HepG2 (cell line): ENCODE measurements around the gene FBF1. TPM values are rescaled to one million over a fixed set of nuclear protein-coding genes. Genes with fewer than 3 reads are reported as not detected.
A peak's percentile ranks its signal among the peaks of the same experiment; 100 is the strongest.

Source experiments
- EHMT2 ChIP-seq: fragments of 200-600 bp; sonication (generic); IDR thresholded peaks from 2 replicates; pipeline ENCODE4 v1.7.0; 2017; ENCODE audit warnings: antibody characterized with exemption, low read depth, low read length, borderline replicate concordance
- GFI1 ChIP-seq: sonication (generic); formaldehyde crosslinking; IDR thresholded peaks from 2 replicates; pipeline ENCODE4 v1.5.0; 2020; ENCODE audit warnings: missing genetic modification reagents, mild to moderate bottlenecking, borderline replicate concordance
- HOXA7 ChIP-seq: sonication (generic); formaldehyde crosslinking; IDR thresholded peaks from 2 replicates; pipeline ENCODE4 v1.8.1; 2022; ENCODE audit warnings: mild to moderate bottlenecking, missing genetic modification reagents, moderate library complexity
- MIER2 ChIP-seq: IDR thresholded peaks from 2 replicates; pipeline ENCODE4 v1.6.1; 2016; ENCODE audit warnings: missing biosample characterization, missing genetic modification reagents
- NCOA5 ChIP-seq: sonication (generic); formaldehyde crosslinking; IDR thresholded peaks from 2 replicates; pipeline ENCODE4 v1.4.0; 2020; ENCODE audit warnings: missing genetic modification reagents
- NFKB2 ChIP-seq: sonication (generic); formaldehyde crosslinking; IDR thresholded peaks from 2 replicates; pipeline ENCODE4 v1.4.0; 2020; ENCODE audit warnings: missing genetic modification reagents, borderline replicate concordance
- PITX1 ChIP-seq: sonication (generic); formaldehyde crosslinking; IDR thresholded peaks from 2 replicates; pipeline ENCODE4 v1.5.1; 2020; ENCODE audit warnings: mild to moderate bottlenecking, missing genetic modification reagents
- RARG ChIP-seq: sonication (generic); formaldehyde crosslinking; IDR thresholded peaks from 2 replicates; pipeline ENCODE4 v1.4.0; 2020; ENCODE audit warnings: low read depth, mild to moderate bottlenecking, missing genetic modification reagents
- RXRB ChIP-seq: IDR thresholded peaks from 2 replicates; pipeline ENCODE4 v1.6.1; 2016; ENCODE audit warnings: borderline replicate concordance, missing genetic modification reagents, missing compliant biosample characterization
- SETDB1 ChIP-seq: sonication (generic); formaldehyde crosslinking; IDR thresholded peaks from 2 replicates; pipeline ENCODE4 v1.5.1; 2020; ENCODE audit warnings: missing genetic modification reagents, mild to moderate bottlenecking, borderline replicate concordance
- SRF ChIP-seq: IDR thresholded peaks from 2 replicates; pipeline ENCODE4 v1.6.1; 2011; ENCODE audit warnings: mild to moderate bottlenecking, low read depth, low read length, moderate library complexity
- ZBTB46 ChIP-seq: sonication (generic); formaldehyde crosslinking; IDR thresholded peaks from 2 replicates; pipeline ENCODE4 v1.4.0; 2020; ENCODE audit warnings: mild to moderate bottlenecking, missing genetic modification reagents, borderline replicate concordance
- ZFP62 ChIP-seq: sonication (generic); formaldehyde crosslinking; IDR thresholded peaks from 2 replicates; pipeline ENCODE4 v1.4.0; 2020; ENCODE audit warnings: missing genetic modification reagents
- ZNF234 ChIP-seq: sonication (generic); formaldehyde crosslinking; conservative IDR thresholded peaks from 2 replicates; pipeline ENCODE4 v1.5.1; 2020; ENCODE audit warnings: mild to moderate bottlenecking, missing genetic modification reagents
- ZNF235 ChIP-seq: sonication (generic); formaldehyde crosslinking; IDR thresholded peaks from 2 replicates; pipeline ENCODE4 v1.8.1; 2023; ENCODE audit warnings: mild to moderate bottlenecking, missing genetic modification reagents, borderline replicate concordance
- ZNF335 ChIP-seq: sonication (generic); formaldehyde crosslinking; IDR thresholded peaks from 2 replicates; pipeline ENCODE4 v1.4.0; 2020; ENCODE audit warnings: missing genetic modification reagents
- ZNF510 ChIP-seq: sonication (generic); formaldehyde crosslinking; IDR thresholded peaks from 2 replicates; pipeline ENCODE4 v1.4.0; 2020; ENCODE audit warnings: low read depth, mild to moderate bottlenecking, missing genetic modification reagents
- ZNF577 ChIP-seq: sonication (generic); formaldehyde crosslinking; IDR thresholded peaks from 2 replicates; pipeline ENCODE4 v1.4.0; 2020; ENCODE audit warnings: mild to moderate bottlenecking, low read depth, missing genetic modification reagents, borderline replicate concordance
- ZNF781 ChIP-seq: sonication (generic); formaldehyde crosslinking; IDR thresholded peaks from 2 replicates; pipeline ENCODE4 v1.5.1; 2020; ENCODE audit warnings: borderline replicate concordance, mild to moderate bottlenecking, missing genetic modification reagents; ENCODE audit errors: not compliant biosample characterization
- ZNF839 ChIP-seq: sonication (generic); formaldehyde crosslinking; IDR thresholded peaks from 2 replicates; pipeline ENCODE4 v1.4.0; 2020; ENCODE audit warnings: missing genetic modification reagents, mild to moderate bottlenecking, borderline replicate concordance
- ZNF891 ChIP-seq: sonication (generic); formaldehyde crosslinking; IDR thresholded peaks from 2 replicates; pipeline ENCODE4 v1.5.0; 2020; ENCODE audit warnings: mild to moderate bottlenecking, missing genetic modification reagents
- polyA plus RNA-seq, 8 experiments: library from polyadenylated mRNA; depleted of rRNA in 3 of 8; stranded (reverse) in 7 of 8; unstranded in 1 of 8; fragments of >200 nt; fragmentation: Illumina TruSeq in 4 of 8; extraction: Trizol in 4 of 8; gene quantifications; 2 replicates each; pipeline versions ENCODE4 v1.2.1 to v1.2.3, GENCODE V29; 2011 to 2016; ENCODE audit warnings: low read depth in 4 of 8, missing spikeins in 1 of 8, mixed read lengths in 1 of 8; ENCODE audit not compliant: insufficient read depth in 1 of 8
- total RNA-seq, 5 experiments: library from RNA; depleted of rRNA; stranded (reverse); fragments of >200 nt; fragmentation: Illumina TruSeq; extraction: Trizol; gene quantifications; 2 replicates each; pipeline ENCODE4 v1.2.3, GENCODE V29; 2016; ENCODE audit warnings: low read depth in 1 of 5
- TF ChIP-seq, protein P1 (sequence below), 2 experiments: sonication (generic) in 1 of 2; formaldehyde crosslinking in 1 of 2; IDR thresholded peaks; 2 replicates each; pipeline versions ENCODE4 v1.4.0 to v1.6.1; 2018 to 2020; ENCODE audit warnings: missing genetic modification reagents in 2 of 2, borderline replicate concordance in 1 of 2, low read depth in 1 of 2, mild to moderate bottlenecking in 1 of 2, missing biosample characterization in 1 of 2
- TF ChIP-seq, protein P2 (sequence below): IDR thresholded peaks from 2 replicates; pipeline ENCODE4 v1.6.1; 2012; ENCODE audit warnings: low read depth, low read length, improper control_type of control experiment

The FBF1 gene
- total and polyA plus RNA-seq, 2 of the 13 experiments (the other 11 are each of a cell fraction or from before 2014, with no cell fraction given), result 2.4 to 8.1 TPM

DNA sequence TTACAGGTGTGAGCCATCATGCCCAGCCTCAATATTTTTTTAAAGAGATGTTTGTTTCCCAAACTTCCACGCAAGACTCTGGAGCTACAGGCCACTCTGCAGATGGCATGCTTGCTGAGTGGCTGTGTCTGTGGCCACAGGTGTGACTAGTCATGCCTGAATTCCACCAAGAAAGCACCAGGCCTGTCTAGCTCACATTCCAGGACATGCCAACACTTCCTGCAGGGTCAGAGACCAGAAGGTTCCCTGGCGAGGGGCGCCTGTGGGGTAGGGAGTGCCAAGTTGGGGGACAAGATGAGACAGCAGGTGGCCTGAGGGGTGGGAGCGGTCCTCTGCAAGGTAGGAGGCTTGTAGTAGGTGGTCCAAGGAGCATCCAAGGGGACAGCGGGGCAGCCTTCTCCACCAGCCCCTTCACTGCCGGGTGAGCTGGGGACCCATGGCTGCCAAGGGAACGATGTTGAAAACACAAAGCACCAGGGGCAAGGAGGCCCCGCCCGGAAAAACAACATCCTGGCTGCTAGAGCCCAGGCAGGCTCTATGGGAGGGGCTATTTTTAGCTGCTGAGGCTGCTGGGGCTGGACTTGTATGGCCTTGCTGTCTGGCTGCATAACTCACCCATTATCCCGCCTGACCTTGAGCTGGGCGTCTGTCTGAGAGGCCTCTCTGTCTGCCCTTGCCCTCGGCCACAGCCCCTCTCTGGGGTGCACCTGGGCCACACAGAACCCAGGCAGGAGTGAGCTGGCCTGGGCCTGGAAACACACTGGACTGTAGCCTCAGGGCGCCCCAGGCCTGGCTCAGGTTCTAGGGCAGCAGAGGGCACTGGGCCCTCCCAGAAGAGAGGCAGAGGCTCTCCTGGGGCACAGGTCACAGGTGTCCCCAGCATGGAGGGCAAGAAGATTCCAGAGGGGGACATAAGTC, 68.1 kb downstream of the FBF1 start (continued):
- TF ChIP-seq, protein P1, sequence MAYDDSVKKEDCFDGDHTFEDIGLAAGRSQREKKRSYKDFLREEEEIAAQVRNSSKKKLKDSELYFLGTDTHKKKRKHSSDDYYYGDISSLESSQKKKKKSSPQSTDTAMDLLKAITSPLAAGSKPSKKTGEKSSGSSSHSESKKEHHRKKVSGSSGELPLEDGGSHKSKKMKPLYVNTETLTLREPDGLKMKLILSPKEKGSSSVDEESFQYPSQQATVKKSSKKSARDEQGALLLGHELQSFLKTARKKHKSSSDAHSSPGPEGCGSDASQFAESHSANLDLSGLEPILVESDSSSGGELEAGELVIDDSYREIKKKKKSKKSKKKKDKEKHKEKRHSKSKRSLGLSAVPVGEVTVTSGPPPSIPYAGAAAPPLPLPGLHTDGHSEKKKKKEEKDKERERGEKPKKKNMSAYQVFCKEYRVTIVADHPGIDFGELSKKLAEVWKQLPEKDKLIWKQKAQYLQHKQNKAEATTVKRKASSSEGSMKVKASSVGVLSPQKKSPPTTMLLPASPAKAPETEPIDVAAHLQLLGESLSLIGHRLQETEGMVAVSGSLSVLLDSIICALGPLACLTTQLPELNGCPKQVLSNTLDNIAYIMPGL (CRISPR knock-in tag; IDR thresholded peaks at IDR 0.05; ENCODE audit: borderline replicate concordance in 1 of 2, low read depth in 1 of 2), result peak in 1 of 2 experiments; percentile 85; a peak in 3 of 4 replicates
- peak; percentile 91 for TF ChIP-seq ZNF335
- TF ChIP-seq NFKB2, result peak; percentile 87; the same call in 1 of the 2 replicates
- TF ChIP-seq EHMT2, result no peak
- peak; percentile 83; the same call in 1 of the 2 replicates for TF ChIP-seq GFI1 (CRISPR knock-in tag)
- TF ChIP-seq ZNF510 (CRISPR knock-in tag), result no peak
- TF ChIP-seq ZFP62 (CRISPR knock-in tag), result no peak; the same call in 1 of the 2 replicates
- 0 out of 2 replicates have a peak, but pooled peaks have one; percentile 41 for TF ChIP-seq MIER2 (CRISPR knock-in tag)
- TF ChIP-seq ZNF839 (CRISPR knock-in tag), result peak; percentile 70; the same call in 1 of the 2 replicates
- no peak for TF ChIP-seq ZNF234 (CRISPR knock-in tag)
- TF ChIP-seq ZNF781 (CRISPR knock-in tag), result peak; percentile 13
- TF ChIP-seq RXRB (CRISPR knock-in tag), result peak; percentile 98
- TF ChIP-seq ZNF891 (CRISPR knock-in tag), result peak; percentile 39; the same call in 1 of the 2 replicates
- TF ChIP-seq ZBTB46 (CRISPR knock-in tag), result 0 out of 2 replicates have a peak, but pooled peaks have one; percentile 43
- TF ChIP-seq PITX1, result peak; percentile 95
- no peak for TF ChIP-seq ZNF577 (CRISPR knock-in tag)
- TF ChIP-seq SRF, result peak; percentile 67
- no peak for TF ChIP-seq RARG
- TF ChIP-seq HOXA7 (CRISPR knock-in tag), result no peak
- TF ChIP-seq ZNF235 (CRISPR knock-in tag), result no peak; the same call in 1 of the 2 replicates
- TF ChIP-seq, protein P2, sequence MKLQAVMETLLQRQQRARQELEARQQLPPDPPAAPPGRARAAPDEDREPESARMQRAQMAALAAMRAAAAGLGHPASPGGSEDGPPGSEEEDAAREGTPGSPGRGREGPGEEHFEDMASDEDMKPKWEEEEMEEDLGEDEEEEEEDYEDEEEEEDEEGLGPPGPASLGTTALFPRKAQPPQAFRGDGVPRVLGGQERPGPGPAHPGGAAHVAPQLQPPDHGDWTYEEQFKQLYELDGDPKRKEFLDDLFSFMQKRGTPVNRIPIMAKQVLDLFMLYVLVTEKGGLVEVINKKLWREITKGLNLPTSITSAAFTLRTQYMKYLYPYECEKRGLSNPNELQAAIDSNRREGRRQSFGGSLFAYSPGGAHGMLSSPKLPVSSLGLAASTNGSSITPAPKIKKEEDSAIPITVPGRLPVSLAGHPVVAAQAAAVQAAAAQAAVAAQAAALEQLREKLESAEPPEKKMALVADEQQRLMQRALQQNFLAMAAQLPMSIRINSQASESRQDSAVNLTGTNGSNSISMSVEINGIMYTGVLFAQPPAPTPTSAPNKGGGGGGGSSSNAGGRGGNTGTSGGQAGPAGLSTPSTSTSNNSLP, result 0 out of 2 replicates have a peak, but pooled peaks have one; percentile 28
- TF ChIP-seq SETDB1, result no peak
- TF ChIP-seq NCOA5, result peak; percentile 81; the same call in 1 of the 2 replicates
